Lower leg skin (tissue), 4 donors: Measurements from ENCODE around the gene KCNJ6. TPM values are rescaled to one million over a fixed set of nuclear protein-coding genes. Genes with fewer than 3 reads are reported as not detected.
A peak's percentile ranks its signal among the peaks of the same experiment; 100 is the strongest.
"Not testable (repeated sequence)": the region's sequence is repeated elsewhere in the genome, so short reads cannot be mapped to it uniquely, and the experiment has no call there.

Source experiments
- DNase-seq, 2 donors: peaks; one replicate each; pipeline ENCODE4 v3.0.0-alpha.2; 2019; ENCODE audit warnings: low spot score in 2 of 2
- H3K4me3 ChIP-seq: fragments of 200-600 bp; sonication (generic); 2 replicates; pipeline ENCODE4 v1.5.1; 2017; ENCODE audit warnings: mild to moderate bottlenecking, low read depth; ENCODE audit not compliant: poor library complexity, severe bottlenecking
- CTCF ChIP-seq, 3 donors: fragments of 450-650 bp; IDR thresholded peaks; one replicate each; pipeline ENCODE4 v1.5.1; 2016; ENCODE audit warnings: antibody characterized with exemption in 3 of 3, mild to moderate bottlenecking in 3 of 3, moderate library complexity in 2 of 3
- POLR2A ChIP-seq, 2 donors: fragments of 450-650 bp; IDR thresholded peaks; one replicate each; pipeline ENCODE4 v1.6.1; 2016 to 2017; ENCODE audit warnings: antibody characterized with exemption in 2 of 2, mild to moderate bottlenecking in 1 of 2, moderate library complexity in 1 of 2
- WGBS, 2 donors: methylation state at CpG; one replicate each; pipeline ENCODE4 v1.1.5; 2018; 5-methylcytosine and 5-hydroxymethylcytosine counted together
- intact Hi-C: fragments of 100-400 bp; cut with DNase I; formaldehyde crosslinking; loops from one replicate; pipeline ENCODE4 v1.15.0; 2023; ENCODE audit warnings: low total_unique reads
- total RNA-seq, 4 donors: library from RNA; depleted of rRNA; stranded (reverse); fragments of >200 nt; gene quantifications; one replicate each; pipeline ENCODE4 v1.1.0, GENCODE V29; 2016

Gene KCNJ6
- total RNA-seq, 4 donors from 2014 or later = 0.04 TPM; not detected in 3

GRCh38 chr21:37587203-37587602 is 329.1 kb downstream of the KCNJ6 start:
- no peak overlapping the region for H3K4me3 ChIP-seq
- DNase-seq = no peak
- TF ChIP-seq CTCF (IDR thresholded peaks at IDR 0.05) (no peak), POLR2A (IDR thresholded peaks at IDR 0.05) (no peak)
- 89 to 96% methylated on average over 4 of the region's 4 CpGs for WGBS, 2 donors
- intact Hi-C loops = no loop called here

- no peak for TF ChIP-seq CTCF (IDR thresholded peaks at IDR 0.05)
- no peak for TF ChIP-seq POLR2A (IDR thresholded peaks at IDR 0.05)
- 46 to 48% methylated on average over 5 of the region's 5 CpGs for WGBS, 2 donors
- DNase-seq = no peak
- intact Hi-C loops = no loop called here
- H3K4me3 ChIP-seq = no peak overlapping the region
Observed at GRCh38 chr21:37582590-37582989, 333.7 kb downstream of the KCNJ6 start.

GRCh38 chr21:37580666-37581065 is 335.6 kb downstream of the KCNJ6 start:
- 62 to 70% methylated on average over 3 of the region's 3 CpGs for WGBS, 2 donors
- TF ChIP-seq CTCF (IDR thresholded peaks at IDR 0.05) (no peak), POLR2A (IDR thresholded peaks at IDR 0.05) (no peak)
- peak in 1 of 2 donors; percentile 29 for DNase-seq
- H3K4me3 ChIP-seq = no peak overlapping the region
- intact Hi-C loops = no loop called here

- no peak for TF ChIP-seq CTCF (IDR thresholded peaks at IDR 0.05)
- TF ChIP-seq POLR2A (IDR thresholded peaks at IDR 0.05) = no peak
- intact Hi-C loops = no loop called here
- WGBS, 2 donors = 76 to 78% methylated on average over 1 of the region's 1 CpG
Observed at GRCh38 chr21:37579356-37579755, 336.9 kb downstream of the KCNJ6 start.

GRCh38 chr21:37578471-37579126 is 337.7 kb downstream of the KCNJ6 start:
- intact Hi-C loops = no loop called here
- H3K4me3 ChIP-seq = no peak overlapping the region
- no peak for DNase-seq
- WGBS, 2 donors = 91 to 99% methylated on average over 2 of the region's 2 CpGs
- TF ChIP-seq POLR2A (IDR thresholded peaks at IDR 0.05) (no peak), CTCF (IDR thresholded peaks at IDR 0.05) (no peak)

More at GRCh38 chr21:37579356-37579755, 336.9 kb downstream of the KCNJ6 start:
- H3K4me3 ChIP-seq = no peak overlapping the region
- DNase-seq = no peak

- DNase-seq, intact Hi-C loops, H3K4me3 ChIP-seq: not testable (repeated sequence)
- 100% methylated on average over 1 of the region's 1 CpG for WGBS, 2 donors
Observed at GRCh38 chr21:37576929-37577328, 339.3 kb downstream of the KCNJ6 start.
